Kidney epithelial cell (primary cell): ENCODE results near the gene KCNE3. TPM values are rescaled to one million over a fixed set of nuclear protein-coding genes. Genes with fewer than 3 reads are reported as not detected.

ENCODE experiments used
- DNase-seq: peaks from one replicate; pipeline ENCODE4 v3.0.0-alpha.2; 2010; ENCODE audit warnings: low read depth
- H3K27me3 ChIP-seq: 2 replicates; pipeline ENCODE4 v1.6.0; 2011; ENCODE audit warnings: low read length; ENCODE audit not compliant: control insufficient read depth, insufficient read depth
- H3K36me3 ChIP-seq: 2 replicates; pipeline ENCODE4 v1.5.1; 2011; ENCODE audit warnings: low read length; ENCODE audit not compliant: control insufficient read depth, insufficient read depth
- H3K4me3 ChIP-seq: 2 replicates; pipeline ENCODE4 v1.5.1; 2011; ENCODE audit warnings: low read depth, mild to moderate bottlenecking, control low read depth, low read length
- total RNA-seq: library from RNA; depleted of rRNA; stranded (reverse); fragments of >200 nt; gene quantifications from 2 replicates; pipeline ENCODE4 v1.2.3, GENCODE V29; 2015
- TF ChIP-seq, protein P1 (sequence below): IDR thresholded peaks from 2 replicates; pipeline ENCODE4 v1.5.1; 2011; ENCODE audit warnings: mild to moderate bottlenecking, moderate library complexity, low read length, control low read depth, inconsistent platforms; ENCODE audit not compliant: insufficient read depth, poor library complexity, severe bottlenecking

KCNE3 gene
- total RNA-seq, 1 donor from 2014 or later = 0.42 TPM

DNA sequence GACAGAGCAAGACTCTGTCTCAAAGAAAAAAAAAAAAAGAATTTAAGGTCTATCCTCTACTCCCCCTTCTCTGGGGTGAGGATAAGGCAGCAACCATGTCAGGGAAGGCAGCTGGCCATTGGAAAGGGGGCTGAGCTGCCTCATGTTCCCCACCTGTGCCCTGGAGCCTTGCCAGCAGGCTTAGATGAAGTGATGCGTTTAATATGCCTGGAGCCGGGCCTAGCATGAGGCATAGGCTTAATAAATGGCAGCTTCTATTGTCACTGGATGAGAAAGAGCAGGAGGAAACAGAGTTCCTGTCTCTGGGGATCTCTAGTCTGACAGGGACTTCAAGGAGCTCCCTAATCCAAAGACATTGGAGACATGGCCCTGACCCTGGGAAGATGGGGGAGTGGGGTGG, 3.2 kb upstream of the KCNE3 start:
- Histone ChIP-seq H3K27me3 (no peaks in the 10 kb centered on the region), H3K36me3 (no peaks in the 10 kb centered on the region), H3K4me3 (no peak overlapping the region)
- TF ChIP-seq, protein P1, sequence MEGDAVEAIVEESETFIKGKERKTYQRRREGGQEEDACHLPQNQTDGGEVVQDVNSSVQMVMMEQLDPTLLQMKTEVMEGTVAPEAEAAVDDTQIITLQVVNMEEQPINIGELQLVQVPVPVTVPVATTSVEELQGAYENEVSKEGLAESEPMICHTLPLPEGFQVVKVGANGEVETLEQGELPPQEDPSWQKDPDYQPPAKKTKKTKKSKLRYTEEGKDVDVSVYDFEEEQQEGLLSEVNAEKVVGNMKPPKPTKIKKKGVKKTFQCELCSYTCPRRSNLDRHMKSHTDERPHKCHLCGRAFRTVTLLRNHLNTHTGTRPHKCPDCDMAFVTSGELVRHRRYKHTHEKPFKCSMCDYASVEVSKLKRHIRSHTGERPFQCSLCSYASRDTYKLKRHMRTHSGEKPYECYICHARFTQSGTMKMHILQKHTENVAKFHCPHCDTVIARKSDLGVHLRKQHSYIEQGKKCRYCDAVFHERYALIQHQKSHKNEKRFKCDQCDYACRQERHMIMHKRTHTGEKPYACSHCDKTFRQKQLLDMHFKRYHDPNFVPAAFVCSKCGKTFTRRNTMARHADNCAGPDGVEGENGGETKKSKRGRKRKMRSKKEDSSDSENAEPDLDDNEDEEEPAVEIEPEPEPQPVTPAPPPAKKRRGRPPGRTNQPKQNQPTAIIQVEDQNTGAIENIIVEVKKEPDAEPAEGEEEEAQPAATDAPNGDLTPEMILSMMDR = no peak
- DNase-seq = no peak

DNA sequence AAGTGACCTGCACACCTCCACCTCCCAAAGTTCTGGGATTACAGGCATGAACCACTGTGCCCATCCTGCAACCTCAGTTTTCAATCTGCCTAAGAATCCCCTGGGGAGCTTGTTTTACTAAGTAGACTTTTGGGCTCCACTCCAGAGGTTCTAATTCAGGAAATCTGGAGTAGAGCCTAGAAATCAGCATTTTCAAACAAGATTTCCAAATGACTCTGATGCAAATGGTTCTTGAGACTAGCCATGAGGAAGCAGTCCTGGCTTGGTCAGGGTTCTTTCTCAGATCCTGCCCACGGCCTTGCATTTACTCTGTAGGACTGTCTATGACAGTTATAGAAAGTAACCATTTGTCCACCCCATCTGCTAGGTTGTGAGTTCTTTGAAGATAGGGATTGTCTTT, 1.6 kb upstream of the KCNE3 start:
- no peaks in the 10 kb centered on the region for H3K27me3 ChIP-seq
- H3K4me3 ChIP-seq = no peak overlapping the region
- TF ChIP-seq, protein P1 = no peak
- no peaks in the 10 kb centered on the region for H3K36me3 ChIP-seq
- DNase-seq = no peak

DNA sequence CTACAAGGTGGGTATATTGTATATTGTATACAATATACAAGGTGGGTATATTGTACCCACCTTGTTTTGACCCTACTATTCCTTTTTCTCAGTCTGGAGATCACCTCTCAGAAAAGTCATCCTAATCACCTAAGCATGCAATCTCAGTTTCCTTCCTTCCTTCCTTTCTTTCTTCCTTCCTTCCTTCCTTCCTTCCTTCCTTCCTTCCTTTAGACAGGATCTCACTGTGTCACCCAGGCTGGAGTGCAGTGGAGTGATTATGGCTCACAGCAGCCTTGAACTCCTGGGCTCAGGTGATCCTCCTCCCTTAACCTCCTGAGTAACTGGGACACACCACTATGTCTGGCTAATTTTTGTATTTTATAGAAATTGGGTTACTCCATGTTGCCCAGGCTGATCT, 1.2 kb upstream of the KCNE3 start:
- TF ChIP-seq, protein P1 = no peak
- DNase-seq = no peak
- Histone ChIP-seq H3K27me3 (no peaks in the 10 kb centered on the region), H3K4me3 (no peak overlapping the region), H3K36me3 (peaks cover 1% of the 10 kb centered on the region)

DNA sequence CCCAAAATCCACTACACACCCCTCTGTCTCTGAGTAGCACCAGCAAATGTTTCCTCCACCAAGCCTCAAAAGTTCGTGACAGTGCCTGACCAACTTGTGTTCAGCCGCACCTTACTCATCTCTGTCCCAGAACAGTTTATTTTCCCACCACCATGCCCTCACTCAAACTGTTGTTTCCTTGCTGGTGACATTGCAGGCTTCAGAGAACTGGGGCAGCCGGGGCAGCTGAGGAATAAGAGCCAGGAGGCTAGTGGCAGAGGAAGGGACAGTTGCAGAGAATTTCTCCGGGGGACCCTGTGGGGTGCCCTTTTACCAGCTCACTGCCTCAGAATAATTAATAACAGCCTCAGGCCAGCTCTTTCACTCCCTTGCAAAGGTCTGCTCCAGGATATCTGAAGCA, 709 bp upstream of the KCNE3 start:
- no peaks in the 10 kb centered on the region for H3K27me3 ChIP-seq
- H3K4me3 ChIP-seq = no peak overlapping the region
- H3K36me3 ChIP-seq = peaks cover 1% of the 10 kb centered on the region
- TF ChIP-seq, protein P1 = no peak
- no peak for DNase-seq

DNA sequence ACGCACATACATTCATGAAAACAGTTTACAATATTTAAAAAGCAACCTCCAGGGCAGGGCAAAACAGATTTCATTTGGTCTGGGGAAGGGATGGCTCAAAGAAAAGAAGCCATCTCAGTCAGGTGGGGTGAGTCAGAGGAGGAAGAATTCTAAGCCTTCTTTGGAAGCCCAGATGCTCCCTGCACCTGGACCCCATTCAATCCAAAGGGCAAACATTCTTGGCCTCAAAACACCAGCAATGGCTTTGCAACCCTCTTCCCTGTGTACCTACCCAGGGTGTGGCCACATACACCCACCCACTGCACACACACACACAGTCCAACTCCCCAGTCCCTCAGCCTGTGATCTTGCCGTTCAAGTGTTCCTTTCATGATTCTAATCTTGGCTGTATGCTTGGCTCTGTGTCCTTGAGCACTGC, 2.0 kb downstream of the KCNE3 start:
- H3K27me3 ChIP-seq = no peaks in the 10 kb centered on the region
- DNase-seq = no peak
- TF ChIP-seq, protein P1 = no peak
- no peak overlapping the region for H3K4me3 ChIP-seq
- H3K36me3 ChIP-seq = peaks cover 1% of the 10 kb centered on the region

DNA sequence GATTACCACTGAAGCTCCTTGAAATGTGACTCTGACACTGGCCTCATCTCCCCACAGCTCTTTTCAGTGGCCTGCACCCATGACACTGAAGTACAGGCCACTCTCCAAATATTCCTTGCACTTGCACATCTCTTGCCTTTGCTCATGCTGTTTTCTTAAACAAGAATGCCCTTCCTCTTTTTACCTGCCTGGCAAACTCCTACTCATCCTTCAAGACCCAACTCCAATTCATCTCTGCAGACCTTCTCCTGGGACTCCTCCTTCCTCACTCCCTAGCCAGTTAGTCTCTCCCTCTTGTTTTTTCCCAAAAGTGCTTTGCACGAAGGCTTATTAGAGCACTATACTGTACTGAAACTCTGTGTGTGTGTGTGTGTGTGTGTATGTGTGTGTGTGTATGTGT, 2.6 kb downstream of the KCNE3 start:
- no peak for DNase-seq
- Histone ChIP-seq H3K36me3 (peaks cover 1% of the 10 kb centered on the region), H3K4me3 (no peak overlapping the region), H3K27me3 (no peaks in the 10 kb centered on the region)
- TF ChIP-seq, protein P1 = no peak
